ENCODE measurements around the gene ARHGAP27. TPM values are rescaled to one million over a fixed set of nuclear protein-coding genes. Genes with fewer than 3 reads are reported as not detected.

ARHGAP27 gene
- total and polyA plus RNA-seq, 9 of the 15 experiments (the other 6 are each of a cell fraction or from before 2014, with no cell fraction given), result 0.04 to 4.6 (median 2.1) TPM

DNA sequence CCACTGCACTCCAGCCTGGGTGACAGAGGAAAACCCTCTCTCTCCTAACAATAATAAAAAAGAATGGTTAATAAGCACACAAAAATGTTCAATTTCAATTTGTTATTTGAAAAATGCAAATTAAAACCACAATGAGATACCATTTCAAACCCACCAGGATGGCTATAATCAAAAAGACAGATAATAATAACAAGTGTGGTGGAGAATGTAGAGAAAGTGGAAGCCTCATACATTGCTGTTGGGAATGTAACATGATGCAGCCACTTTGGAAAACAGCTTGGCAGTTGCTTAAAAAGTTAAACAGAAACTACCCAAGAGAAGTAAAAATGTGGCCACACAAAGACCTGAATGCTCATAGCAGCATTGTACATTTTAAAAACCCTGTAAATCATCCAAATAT, 64.0 kb downstream of the ARHGAP27 start (continued):
- TF ChIP-seq POLR2G (IDR thresholded peaks at IDR 0.05; ENCODE audit: low read depth, low read length), result no peak
- no peak for TF ChIP-seq RREB1 (CRISPR knock-in tag; IDR thresholded peaks at IDR 0.05)

DNA sequence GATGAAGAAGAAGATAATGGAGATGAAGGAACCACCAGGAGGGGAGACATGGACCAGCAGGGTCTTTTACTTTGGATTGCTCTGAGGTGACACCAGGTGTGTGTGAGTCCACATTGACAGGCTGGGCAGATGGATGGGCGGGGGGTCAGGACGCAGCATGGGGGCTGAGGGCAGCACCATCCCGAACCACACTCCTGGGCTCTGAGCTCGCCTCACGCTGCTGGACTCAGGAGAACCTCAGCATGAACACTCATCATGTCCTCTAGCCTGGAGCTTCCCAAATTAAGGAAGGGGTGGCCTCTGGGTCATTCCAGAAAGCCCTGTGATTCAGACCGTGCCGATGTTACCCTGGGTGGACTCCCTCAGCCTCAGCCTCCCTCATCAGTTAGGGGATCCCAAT, 65.5 kb downstream of the ARHGAP27 start:
- no peak for ATAC-seq
- ChIA-PET POLR2A (interaction anchor here (0.6 to 1.9 kb wide), 3 partner anchors 9 to 333 kb away, joined by 3 to 11 read pairs (median 4); no protein-coding TSS in a partner anchor), CTCF (ENCODE audit: low intra/inter-chr PET ratio) (no interaction called here)
- H3K27me3 ChIP-seq (ENCODE audit: control insufficient read depth in 2 of 2, insufficient read depth in 2 of 2, low read length in 2 of 2), result peaks cover 3 to 11% of the 10 kb centered on the region in 2 experiments; a peak in 3 of 5 replicates
- no peak for DNase-seq (ENCODE audit: extremely low read depth in 1 of 4, low spot score in 3 of 4)
- no TSS peak for BruUV-seq (replicated peaks)
- in situ Hi-C loops (cut with MboI), result no loop called here
- 69% methylated on average over 7 of the region's 7 CpGs for WGBS (ENCODE audit: insufficient coverage, low coverage, missing lambda C conversion rate)
- no peaks in the 10 kb centered on the region for H3K79me2 ChIP-seq (ENCODE audit: control insufficient read depth, insufficient read depth, low read length)
- no peak for FAIRE-seq
- peaks cover 0 to 14% of the 10 kb centered on the region in 2 experiments; a peak in 3 of 5 replicates for H3K4me1 ChIP-seq (replicated peaks in 1 of 2; ENCODE audit: control insufficient read depth in 2 of 2, insufficient read depth in 2 of 2, low read length in 2 of 2)
- H3K4me3 ChIP-seq, result no peak overlapping the region
- H2AFZ ChIP-seq (ENCODE audit: low read depth, low read length), result no peak overlapping the region
- peak overlapping the region in 1 of 2 experiments; percentile 63; a peak in 1 of 4 replicates for H3K9ac ChIP-seq (ENCODE audit: insufficient read depth in 1 of 2, low read depth in 2 of 2, low read length in 2 of 2)
- no peaks in the 10 kb centered on the region for H3K36me3 ChIP-seq (ENCODE audit: control insufficient read depth, insufficient read depth, low read length)
- H3K4me2 ChIP-seq (ENCODE audit: insufficient read depth, low read length), result no peak overlapping the region
- no peaks in the 10 kb centered on the region for H4K20me1 ChIP-seq (replicated peaks; ENCODE audit: control insufficient read depth, insufficient read depth, low read length)
- no peaks in the 10 kb centered on the region for H3K9me3 ChIP-seq (replicated peaks; ENCODE audit: control insufficient read depth, insufficient read depth, low read depth, low read length)
- intact Hi-C loops (cut with micrococcal nuclease), result no loop called here
- H3K9me1 ChIP-seq (ENCODE audit: control insufficient read depth, insufficient read depth, low read length), result no peaks in the 10 kb centered on the region
- TF ChIP-seq ARID2 (IDR thresholded peaks at IDR 0.05) (no peak), PTRF (tag; IDR thresholded peaks at IDR 0.05) (no peak), CXXC5 (CRISPR knock-in tag; IDR thresholded peaks at IDR 0.05) (no peak), RFX1 (IDR thresholded peaks at IDR 0.05) (no peak), ZNF551 (CRISPR knock-in tag; IDR thresholded peaks at IDR 0.05) (no peak), NR2C2 (CRISPR knock-in tag; IDR thresholded peaks at IDR 0.05) (no peak), NR2C2 (tag; IDR thresholded peaks at IDR 0.05) (no peak)
- H3K27ac ChIP-seq (ENCODE audit: extremely low read depth, low read depth, low read length), result no peak overlapping the region
